GM10248 (cell line): Measurements from ENCODE around the gene ANKMY1.

Experiments used
- CTCF ChIA-PET: fragments of 300-600 bp; sonication (Branson Sonifier 250); formaldehyde crosslinking; extraction: SDS; loops from one replicate; lab custom pipeline; 2021; ENCODE audit warnings: antibody characterized with exemption; lab: Yijun Ruan, JAX
- POLR2A ChIA-PET: fragments of 350-650 bp; sonication (Branson Sonifier 250); formaldehyde crosslinking; extraction: SDS; loops from one replicate; lab custom pipeline; 2020; ENCODE audit warnings: antibody characterized with exemption; lab: Yijun Ruan, JAX
- DNase-seq: peaks from one replicate; pipeline ENCODE4 v3.0.0; 2012; ENCODE audit errors: extremely low spot score
- TF ChIP-seq, protein P1 (sequence below): IDR thresholded peaks from 2 replicates; pipeline ENCODE4 v1.5.1; 2012; ENCODE audit warnings: mild to moderate bottlenecking, low read depth; ENCODE audit errors: extremely low read depth, missing control alignments, control extremely low read depth

The ANKMY1 gene

DNA sequence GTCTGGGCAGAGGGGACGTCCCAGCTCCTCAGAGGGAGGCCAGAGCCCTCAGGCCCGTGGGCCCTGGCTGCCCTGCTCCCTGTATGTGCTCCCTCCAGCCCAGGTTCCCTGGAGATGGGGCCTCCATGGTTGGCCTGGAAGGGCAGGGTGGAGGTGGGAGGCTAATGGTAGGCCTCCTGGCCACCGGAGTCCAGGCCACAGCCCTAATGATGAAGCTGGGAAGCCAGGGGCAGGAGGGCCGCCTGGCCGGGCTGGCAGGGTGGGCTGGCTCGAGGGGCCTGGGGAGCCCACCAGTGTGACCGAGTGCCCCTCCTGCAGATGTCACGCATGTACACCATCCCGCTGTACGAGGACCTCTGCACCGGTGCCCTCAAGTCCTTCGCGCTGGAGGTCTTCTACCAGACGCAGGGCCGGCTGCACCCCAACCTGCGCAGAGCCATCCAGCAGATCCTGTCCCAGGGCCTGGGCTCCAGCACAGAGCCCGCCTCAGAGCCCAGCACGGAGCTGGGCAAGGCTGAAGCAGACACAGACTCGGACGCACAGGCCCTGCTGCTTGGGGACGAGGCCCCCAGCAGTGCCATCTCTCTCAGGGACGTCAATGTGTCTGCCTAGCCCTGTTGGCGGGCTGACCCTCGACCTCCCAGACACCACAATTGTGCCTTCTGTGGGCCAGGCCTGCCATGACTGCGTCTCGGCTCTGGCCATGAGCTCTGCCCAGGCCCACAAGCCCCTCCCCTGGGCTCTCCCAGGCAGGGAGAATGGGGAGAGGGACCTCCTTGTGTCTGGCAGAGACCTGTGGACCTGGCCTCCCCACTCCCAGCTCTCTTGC, 19.7 kb upstream of the ANKMY1 start:
- DNase-seq, result no peak
- TF ChIP-seq, protein P1, sequence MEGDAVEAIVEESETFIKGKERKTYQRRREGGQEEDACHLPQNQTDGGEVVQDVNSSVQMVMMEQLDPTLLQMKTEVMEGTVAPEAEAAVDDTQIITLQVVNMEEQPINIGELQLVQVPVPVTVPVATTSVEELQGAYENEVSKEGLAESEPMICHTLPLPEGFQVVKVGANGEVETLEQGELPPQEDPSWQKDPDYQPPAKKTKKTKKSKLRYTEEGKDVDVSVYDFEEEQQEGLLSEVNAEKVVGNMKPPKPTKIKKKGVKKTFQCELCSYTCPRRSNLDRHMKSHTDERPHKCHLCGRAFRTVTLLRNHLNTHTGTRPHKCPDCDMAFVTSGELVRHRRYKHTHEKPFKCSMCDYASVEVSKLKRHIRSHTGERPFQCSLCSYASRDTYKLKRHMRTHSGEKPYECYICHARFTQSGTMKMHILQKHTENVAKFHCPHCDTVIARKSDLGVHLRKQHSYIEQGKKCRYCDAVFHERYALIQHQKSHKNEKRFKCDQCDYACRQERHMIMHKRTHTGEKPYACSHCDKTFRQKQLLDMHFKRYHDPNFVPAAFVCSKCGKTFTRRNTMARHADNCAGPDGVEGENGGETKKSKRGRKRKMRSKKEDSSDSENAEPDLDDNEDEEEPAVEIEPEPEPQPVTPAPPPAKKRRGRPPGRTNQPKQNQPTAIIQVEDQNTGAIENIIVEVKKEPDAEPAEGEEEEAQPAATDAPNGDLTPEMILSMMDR, result no peak
- ChIA-PET POLR2A (no interaction called here), CTCF (interaction anchor here (0.9 to 6.6 kb wide), 3 partner anchors 9 to 44 kb away, joined by 3 to 86 read pairs (median 17); partner anchors contain the start of gene RNPEPL1)

DNA sequence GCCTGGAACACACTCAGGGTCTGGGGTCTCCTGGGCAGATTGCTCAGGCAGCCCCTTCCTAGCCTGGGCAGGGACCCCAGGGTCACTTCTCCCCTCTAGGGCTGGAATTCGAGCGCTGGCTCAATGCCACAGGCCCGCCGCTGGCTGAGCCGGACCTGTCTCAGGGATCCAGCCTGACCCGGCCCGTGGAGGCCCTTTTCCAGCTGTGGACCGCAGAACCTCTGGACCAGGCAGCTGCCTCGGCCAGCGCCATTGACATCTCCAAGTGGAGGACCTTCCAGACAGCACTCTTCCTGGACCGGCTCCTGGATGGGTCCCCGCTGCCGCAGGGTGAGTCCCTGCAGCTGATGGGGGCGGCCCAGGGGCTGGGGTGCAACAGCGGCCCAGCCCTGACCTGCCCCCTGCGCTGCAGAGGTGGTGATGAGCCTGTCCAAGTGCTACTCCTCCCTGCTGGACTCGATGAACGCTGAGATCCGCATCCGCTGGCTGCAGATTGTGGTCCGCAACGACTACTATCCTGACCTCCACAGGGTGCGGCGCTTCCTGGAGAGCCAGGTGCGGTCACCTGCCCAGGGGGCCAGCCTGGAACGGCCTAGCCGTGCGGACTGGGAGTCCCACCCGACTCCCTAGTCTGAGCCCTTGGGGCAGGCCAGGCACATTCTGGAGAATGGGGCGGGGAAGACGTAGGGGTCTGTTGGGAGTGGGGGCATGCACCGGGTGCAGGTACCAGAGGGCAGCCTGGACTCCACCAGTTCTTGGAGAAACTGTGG, 18.8 kb upstream of the ANKMY1 start:
- ChIA-PET CTCF (interaction anchor here (1.2 to 6.6 kb wide), 4 partner anchors 8 to 63 kb away, joined by 3 to 86 read pairs (median 10); partner anchors contain the start of gene RNPEPL1), POLR2A (interaction anchor here (1.0 kb wide), 1 partner anchor 10 kb away, joined by 3 read pairs; the partner anchor contains the start of gene CAPN10)
- no peak for DNase-seq
- TF ChIP-seq, protein P1, result no peak

DNA sequence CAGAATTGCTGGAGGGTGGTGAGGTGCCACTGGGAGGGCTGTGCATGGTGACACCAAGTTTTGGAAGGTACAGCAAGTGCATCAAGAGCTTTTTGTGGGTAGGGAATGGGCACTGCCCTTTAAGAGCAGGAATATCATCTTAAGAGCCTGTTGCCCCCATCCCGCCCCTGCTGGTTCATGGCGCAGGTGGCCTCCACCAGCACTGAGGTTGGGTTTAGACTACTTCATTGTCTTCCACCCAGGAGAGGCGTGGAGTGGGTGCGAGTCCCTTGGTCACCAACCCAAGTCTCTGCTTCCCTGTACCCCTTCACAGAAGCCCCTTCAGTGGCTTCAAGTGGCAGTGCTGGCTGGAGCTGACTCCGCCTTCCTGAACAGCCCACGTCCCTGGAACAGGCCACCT, 18.2 kb upstream of the ANKMY1 start:
- no peak for DNase-seq
- POLR2A ChIA-PET, result interaction anchor here (1.0 kb wide), 1 partner anchor 10 kb away, joined by 3 read pairs; the partner anchor contains the start of gene CAPN10
- TF ChIP-seq, protein P1, result no peak
- CTCF ChIA-PET, result interaction anchor here (1.2 to 6.6 kb wide), 3 partner anchors 12 to 62 kb away, joined by 3 to 86 read pairs (median 3); no protein-coding TSS in a partner anchor

DNA sequence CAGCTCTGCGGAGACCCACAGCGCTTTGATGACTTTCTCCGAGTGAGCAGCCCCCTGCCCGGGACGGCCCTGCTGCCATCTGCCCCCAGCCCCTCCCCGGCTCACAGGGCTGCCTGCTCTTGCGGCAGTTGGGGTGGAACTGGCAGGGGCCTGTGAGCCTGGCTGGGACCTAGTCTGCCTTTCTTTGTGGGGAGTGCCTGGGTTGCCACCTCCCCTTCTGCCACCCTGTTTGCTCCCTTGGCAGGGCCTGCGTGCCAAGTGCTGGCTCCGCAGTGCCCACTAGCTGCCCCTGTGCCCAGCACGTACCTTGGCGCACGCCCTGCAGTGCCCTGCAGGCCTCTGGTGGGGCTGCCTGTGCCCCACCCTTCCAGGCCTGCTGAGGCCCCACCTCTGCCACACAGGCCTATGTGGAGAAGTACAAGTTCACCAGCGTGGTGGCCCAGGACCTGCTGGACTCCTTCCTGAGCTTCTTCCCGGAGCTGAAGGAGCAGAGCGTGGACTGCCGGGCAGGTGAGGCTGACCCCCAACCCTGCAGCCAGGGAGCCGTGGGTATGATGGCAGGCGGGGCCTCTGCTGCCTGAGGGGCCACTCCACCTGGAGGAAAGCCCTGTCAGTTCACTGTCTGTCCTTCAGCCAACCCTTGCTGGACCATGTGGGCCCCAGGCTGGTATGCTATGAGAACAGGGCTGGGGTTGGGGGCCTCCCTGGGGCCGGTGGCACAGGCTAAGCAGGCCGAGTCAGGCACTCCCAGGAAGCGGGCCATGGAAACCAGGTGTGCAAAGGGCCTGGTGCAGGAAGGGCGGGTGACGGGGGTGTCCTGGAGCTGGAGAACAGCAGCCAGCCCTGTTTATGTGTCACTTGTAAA, 17.5 kb upstream of the ANKMY1 start:
- ChIA-PET POLR2A (interaction anchor here (1.0 kb wide), 1 partner anchor 11 kb away, joined by 3 read pairs; the partner anchor contains the start of gene CAPN10), CTCF (interaction anchor here (1.2 to 6.6 kb wide), 3 partner anchors 11 to 61 kb away, joined by 3 to 86 read pairs (median 3); no protein-coding TSS in a partner anchor)
- TF ChIP-seq, protein P1, result no peak
- DNase-seq, result no peak

DNA sequence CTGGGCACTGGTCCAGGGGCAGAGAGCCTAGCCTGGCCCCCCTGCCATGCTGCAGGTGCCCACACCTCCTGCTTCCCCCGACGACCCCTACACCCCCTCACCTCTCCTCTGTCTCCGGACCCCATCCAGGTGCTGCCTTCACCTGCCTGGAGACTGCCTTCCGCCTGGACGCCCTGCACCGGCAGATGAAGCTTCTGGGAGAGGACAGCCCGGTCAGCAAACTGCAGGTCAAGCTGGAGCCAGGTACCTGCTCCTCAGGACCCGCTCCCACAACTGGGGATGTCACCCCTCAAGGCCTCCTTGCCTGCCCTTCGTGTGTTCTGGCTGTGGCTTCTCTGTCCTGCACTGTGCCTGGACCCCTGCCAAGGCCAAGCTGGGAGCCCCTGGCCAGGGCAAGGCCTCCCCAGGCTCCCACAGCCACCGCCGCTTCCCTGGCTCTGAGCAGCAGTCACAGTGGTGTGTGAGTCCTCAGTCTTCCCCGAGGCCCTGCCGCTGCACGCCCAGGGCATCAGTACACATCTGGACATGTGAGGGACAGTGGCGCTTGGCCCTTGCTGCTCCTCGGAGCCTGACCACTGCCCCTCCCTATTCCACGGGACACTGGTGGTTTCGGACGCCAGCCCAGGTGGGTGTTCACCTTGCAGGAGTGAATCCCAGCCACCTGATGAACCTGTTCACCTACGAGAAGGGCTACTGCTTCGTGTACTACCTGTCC, 16.8 kb upstream of the ANKMY1 start:
- TF ChIP-seq, protein P1, result no peak
- CTCF ChIA-PET, result interaction anchor here (1.0 to 6.6 kb wide), 4 partner anchors 10 to 61 kb away, joined by 3 to 86 read pairs (median 4); partner anchors contain the start of gene CAPN10
- POLR2A ChIA-PET, result no interaction called here
- DNase-seq, result no peak
